Spleen (tissue), 7 donors: ENCODE results near the gene LAMTOR2.

Experiments
- POLR2A ChIP-seq, 3 donors: fragments of 450-650 bp; IDR thresholded peaks; one replicate each; pipeline ENCODE4 v1.5.1; 2017; ENCODE audit warnings: antibody characterized with exemption in 3 of 3, mild to moderate bottlenecking in 1 of 3
- POLR2AphosphoS5 ChIP-seq, 3 donors: sonication (generic); formaldehyde crosslinking; IDR thresholded peaks; one replicate each; pipeline ENCODE4 v1.5.1; 2017; ENCODE audit warnings: antibody characterized with exemption in 3 of 3
- TF ChIP-seq, protein P1 (sequence below), 11 experiments: fragments of 200-600 bp in 7 of 11; fragments of 450-650 bp in 4 of 11; sonication (generic) in 4 of 11; IDR thresholded peaks in 8 of 11; conservative IDR thresholded peaks in 3 of 11; 1 replicate in 7 of 11; 2 replicates in 4 of 11; pipeline versions ENCODE4 v1.4.0 to v1.8.0; 2016 to 2021; ENCODE audit warnings: antibody characterized with exemption in 11 of 11, inconsistent platforms in 4 of 11, mild to moderate bottlenecking in 1 of 11
- donor health status: DM: no; HTN: no; CAD: no; lungs with moderate emphysema.
- donor health status: DM: no; HTN: no; CAD: no.
- donor health status: DM: no; HTN: no; CAD: no.

- TF ChIP-seq, protein P1, sequence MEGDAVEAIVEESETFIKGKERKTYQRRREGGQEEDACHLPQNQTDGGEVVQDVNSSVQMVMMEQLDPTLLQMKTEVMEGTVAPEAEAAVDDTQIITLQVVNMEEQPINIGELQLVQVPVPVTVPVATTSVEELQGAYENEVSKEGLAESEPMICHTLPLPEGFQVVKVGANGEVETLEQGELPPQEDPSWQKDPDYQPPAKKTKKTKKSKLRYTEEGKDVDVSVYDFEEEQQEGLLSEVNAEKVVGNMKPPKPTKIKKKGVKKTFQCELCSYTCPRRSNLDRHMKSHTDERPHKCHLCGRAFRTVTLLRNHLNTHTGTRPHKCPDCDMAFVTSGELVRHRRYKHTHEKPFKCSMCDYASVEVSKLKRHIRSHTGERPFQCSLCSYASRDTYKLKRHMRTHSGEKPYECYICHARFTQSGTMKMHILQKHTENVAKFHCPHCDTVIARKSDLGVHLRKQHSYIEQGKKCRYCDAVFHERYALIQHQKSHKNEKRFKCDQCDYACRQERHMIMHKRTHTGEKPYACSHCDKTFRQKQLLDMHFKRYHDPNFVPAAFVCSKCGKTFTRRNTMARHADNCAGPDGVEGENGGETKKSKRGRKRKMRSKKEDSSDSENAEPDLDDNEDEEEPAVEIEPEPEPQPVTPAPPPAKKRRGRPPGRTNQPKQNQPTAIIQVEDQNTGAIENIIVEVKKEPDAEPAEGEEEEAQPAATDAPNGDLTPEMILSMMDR (IDR thresholded peaks at IDR 0.05 in 8 of 11, conservative IDR thresholded peaks at IDR 0.05 in 3 of 11) = no peak
- TF ChIP-seq POLR2AphosphoS5 (IDR thresholded peaks at IDR 0.05) = no peak
- TF ChIP-seq POLR2A (IDR thresholded peaks at IDR 0.05) = no peak
Measured at GRCh38 chr1:156056326-156056849, 1.8 kb downstream of the LAMTOR2 start.
